H1 (cell line): ENCODE data around the gene GIGYF2. TPM values are rescaled to one million over a fixed set of nuclear protein-coding genes. Genes with fewer than 3 reads are reported as not detected.

ENCODE experiments used
- CHD7 ChIP-seq: fragments of 300-600 bp; sonication (generic); IDR thresholded peaks from 2 replicates; pipeline ENCODE4 v1.7.1; 2012; ENCODE audit warnings: low read length, moderate library complexity, mild to moderate bottlenecking, inconsistent platforms; ENCODE audit not compliant: insufficient replicate concordance
- USF2 ChIP-seq: IDR thresholded peaks from 2 replicates; pipeline ENCODE4 v1.6.1; 2011; ENCODE audit warnings: low read length, improper control_type of control experiment
- polyA plus RNA-seq, 7 experiments: library from polyadenylated mRNA; depleted of rRNA in 3 of 7; stranded (reverse) in 5 of 7; unstranded in 2 of 7; fragments of >200 nt in 5 of 7; fragments of 200-250 nt in 2 of 7; gene quantifications; 1 replicate in 5 of 7; 2 replicates in 1 of 7; 4 replicates in 1 of 7; pipeline versions ENCODE4 v1.2.1 to v1.2.3, GENCODE V29; 2011 to 2013; ENCODE audit warnings: missing spikeins in 2 of 7, mixed read lengths in 2 of 7
- total RNA-seq: library from RNA; stranded (reverse); fragmentation: NEBNext Ultra II Directional; extraction: Animal tissue kit (Norgen Biotek cat#: 25700); gene quantifications from 2 replicates; pipeline ENCODE4 v1.2.1, GENCODE V29; 2021

The GIGYF2 gene
- total and polyA plus RNA-seq, 2 of the 8 experiments (the other 6 are each of a cell fraction or from before 2014, with no cell fraction given), result 22.3 to 62.0 TPM

- TF ChIP-seq CHD7, result no peak
- TF ChIP-seq USF2, result no peak
These were observed 186.1 kb downstream of the GIGYF2 start (continued) for GRCh38 chr2:232883116-232883721.
